Adrenal gland (tissue), 5 donors: ENCODE data around the gene PIP5K1C.

Experiments
- CTCF ChIP-seq, 6 experiments: fragments of 450-650 bp in 4 of 6; fragments of 200-600 bp in 2 of 6; sonication (generic) in 1 of 6; IDR thresholded peaks; 1 replicate in 5 of 6; 2 replicates in 1 of 6; pipeline versions ENCODE4 v1.5.1 to v1.8.0; 2016 to 2021; ENCODE audit warnings: antibody characterized with exemption in 6 of 6, mild to moderate bottlenecking in 2 of 6, moderate library complexity in 1 of 6
- POLR2A ChIP-seq, 2 donors: fragments of 450-650 bp; IDR thresholded peaks; one replicate each; pipeline ENCODE4 v1.6.1; 2017; ENCODE audit warnings: antibody characterized with exemption in 2 of 2, mild to moderate bottlenecking in 2 of 2, moderate library complexity in 1 of 2
- donor health status: DM: no; HTN: no; CAD: no.

GRCh38 chr19:3586707-3587346 is 113.4 kb downstream of the PIP5K1C start:
- TF ChIP-seq CTCF (IDR thresholded peaks at IDR 0.05), result no peak
- no peak for TF ChIP-seq POLR2A (IDR thresholded peaks at IDR 0.05)
